GM12801 (cell line): ENCODE data around the gene SYK.

Source experiments
- TF ChIP-seq, protein P1 (sequence below): IDR thresholded peaks from one replicate; pipeline ENCODE4 v1.5.1; 2011; ENCODE audit warnings: control low read depth; ENCODE audit not compliant: insufficient read length; ENCODE audit errors: extremely low read depth

Gene SYK

DNA sequence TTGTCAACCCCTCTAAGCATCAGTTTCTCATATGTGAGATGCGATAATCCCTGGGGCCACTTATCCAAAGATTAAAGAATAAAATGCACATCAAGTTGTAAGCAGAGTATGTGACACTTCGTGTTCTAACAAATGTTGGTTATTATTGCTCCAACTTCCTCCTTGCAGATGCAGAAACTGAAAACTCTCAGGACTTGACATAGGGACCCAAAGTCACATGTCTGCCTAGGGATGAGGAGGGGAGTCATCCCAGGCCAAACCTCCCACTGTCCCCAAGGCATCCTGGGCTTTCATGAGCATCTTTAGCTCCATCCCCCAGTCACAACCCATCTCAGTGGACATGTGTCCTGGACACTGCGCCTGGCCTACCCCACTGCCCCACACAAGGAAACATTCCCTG, 27.5 kb upstream of the SYK start:
- TF ChIP-seq, protein P1, sequence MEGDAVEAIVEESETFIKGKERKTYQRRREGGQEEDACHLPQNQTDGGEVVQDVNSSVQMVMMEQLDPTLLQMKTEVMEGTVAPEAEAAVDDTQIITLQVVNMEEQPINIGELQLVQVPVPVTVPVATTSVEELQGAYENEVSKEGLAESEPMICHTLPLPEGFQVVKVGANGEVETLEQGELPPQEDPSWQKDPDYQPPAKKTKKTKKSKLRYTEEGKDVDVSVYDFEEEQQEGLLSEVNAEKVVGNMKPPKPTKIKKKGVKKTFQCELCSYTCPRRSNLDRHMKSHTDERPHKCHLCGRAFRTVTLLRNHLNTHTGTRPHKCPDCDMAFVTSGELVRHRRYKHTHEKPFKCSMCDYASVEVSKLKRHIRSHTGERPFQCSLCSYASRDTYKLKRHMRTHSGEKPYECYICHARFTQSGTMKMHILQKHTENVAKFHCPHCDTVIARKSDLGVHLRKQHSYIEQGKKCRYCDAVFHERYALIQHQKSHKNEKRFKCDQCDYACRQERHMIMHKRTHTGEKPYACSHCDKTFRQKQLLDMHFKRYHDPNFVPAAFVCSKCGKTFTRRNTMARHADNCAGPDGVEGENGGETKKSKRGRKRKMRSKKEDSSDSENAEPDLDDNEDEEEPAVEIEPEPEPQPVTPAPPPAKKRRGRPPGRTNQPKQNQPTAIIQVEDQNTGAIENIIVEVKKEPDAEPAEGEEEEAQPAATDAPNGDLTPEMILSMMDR, result no peak

DNA sequence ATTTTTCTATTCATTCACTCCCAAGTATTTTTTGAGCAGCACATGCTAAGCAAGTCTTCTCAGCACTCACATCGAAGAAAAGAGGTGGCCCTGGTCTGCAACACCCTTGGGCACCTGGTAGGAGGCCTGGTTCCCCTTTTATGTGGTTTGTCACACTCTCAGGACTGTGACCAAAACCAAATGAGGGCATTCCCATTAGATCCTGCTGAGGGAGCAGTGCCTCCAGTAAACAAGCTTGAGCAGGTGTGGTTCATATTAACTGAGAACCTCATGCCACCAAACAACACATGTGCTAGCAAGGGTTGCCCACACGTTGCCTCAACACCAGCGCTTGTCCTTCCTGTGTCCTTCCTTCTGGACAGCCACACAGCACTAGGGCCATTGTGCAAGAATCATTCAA, 26.9 kb upstream of the SYK start:
- TF ChIP-seq, protein P1, result no peak

DNA sequence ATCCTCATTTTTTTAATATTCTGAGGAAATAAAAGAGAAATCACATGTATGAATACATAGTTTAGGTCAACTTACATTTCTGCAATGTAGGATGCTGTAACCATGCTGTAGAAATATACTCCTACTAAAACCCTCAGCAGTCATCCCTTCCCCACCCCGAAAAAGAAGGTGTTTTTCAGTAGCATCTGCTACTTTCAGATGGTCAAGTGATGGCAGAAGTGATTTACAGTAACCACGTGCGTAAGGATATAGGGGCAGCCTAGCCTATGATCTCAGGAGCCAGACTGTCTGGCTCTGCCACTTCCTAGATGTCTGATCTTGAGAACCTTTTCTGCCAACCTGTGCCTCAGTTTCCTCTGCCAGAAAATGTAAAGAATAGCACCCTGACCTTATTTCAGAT, 26.0 kb upstream of the SYK start:
- TF ChIP-seq, protein P1, result no peak

DNA sequence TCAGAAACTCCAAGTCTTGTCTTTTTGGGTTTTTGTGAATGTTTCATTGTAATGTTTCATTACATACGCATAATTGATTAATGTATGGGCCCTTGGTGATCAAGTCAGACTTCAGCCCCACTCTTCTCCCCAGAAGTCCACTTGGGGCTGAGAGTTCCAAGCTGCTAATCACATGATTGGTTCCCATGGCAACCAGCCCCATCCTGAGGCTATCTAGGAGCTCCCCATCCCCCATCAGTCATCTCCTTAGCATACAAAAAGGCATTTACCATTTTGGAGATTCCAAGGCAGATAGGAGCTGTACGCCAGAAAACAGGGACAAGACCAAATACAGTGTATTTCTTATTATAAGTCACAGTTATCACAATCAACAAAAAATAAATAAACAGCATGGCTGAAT, 22.9 kb upstream of the SYK start:
- TF ChIP-seq, protein P1, result no peak

DNA sequence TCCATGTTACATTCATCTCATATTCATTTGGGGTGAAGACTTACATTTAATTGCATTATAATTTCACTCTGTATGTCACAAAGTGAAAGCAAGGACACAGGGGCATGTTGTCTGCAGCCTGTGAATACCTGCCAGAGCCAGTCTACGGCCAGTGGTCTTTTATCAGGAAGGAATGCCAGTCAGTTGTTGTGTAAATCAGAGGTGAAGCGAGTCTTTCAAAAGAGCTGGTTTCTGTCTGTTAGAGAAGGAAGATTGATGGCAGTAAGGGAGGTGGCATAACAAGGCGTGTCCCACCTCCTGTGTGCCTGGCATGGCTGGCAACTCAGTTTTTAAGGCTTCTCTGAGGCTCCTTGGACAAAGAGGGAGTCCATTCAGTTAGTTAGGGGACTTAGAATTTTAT, 18.1 kb upstream of the SYK start:
- TF ChIP-seq, protein P1, result no peak

DNA sequence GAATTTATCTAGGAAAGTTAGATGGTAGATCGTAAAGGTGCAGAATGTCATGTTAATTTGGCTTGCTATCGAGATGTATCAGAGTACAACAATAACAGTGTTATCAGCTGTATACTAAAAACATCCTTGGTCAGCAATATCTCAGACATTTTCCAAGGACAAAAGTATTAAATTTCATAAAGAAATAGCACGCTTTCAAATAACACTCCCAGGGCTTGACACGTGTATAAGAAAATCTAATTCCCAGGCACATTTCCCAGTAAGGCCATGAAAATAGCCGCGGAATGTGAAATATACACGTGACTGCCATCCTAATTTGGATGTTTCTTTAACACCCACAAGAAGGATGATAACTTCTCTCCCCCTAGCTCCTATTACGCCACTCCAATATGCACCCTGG, 17.7 kb upstream of the SYK start:
- TF ChIP-seq, protein P1, result no peak

DNA sequence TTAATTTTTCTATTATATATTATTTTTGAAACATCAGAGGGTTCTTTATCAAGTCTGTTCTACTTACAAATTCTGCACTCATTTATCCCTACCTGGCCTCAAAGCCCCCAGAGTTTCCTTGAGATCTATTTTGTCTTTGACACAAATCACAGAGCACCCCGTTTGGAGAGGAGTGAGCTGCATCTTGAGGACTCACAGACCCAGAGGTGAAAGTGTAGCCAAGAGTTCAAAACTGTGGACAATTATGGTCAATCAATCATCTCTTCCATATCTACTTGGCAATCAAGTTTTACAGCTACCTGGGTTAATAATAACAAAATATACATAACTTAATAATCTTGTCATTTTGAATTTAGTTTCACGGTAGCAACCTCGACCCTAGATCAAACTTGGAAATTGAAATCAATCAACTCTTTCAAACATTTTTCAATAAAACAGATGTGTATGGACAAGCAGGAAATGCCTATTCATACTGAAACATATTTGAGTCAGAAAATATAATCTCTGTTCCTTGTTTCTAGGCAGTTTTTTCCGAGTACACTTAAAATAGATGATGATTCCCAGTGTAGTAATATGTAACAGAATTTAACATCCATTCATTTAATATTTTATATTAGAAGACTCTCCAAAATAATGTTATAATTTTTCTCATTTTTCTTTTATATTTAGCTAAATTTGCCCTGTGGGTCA, 13.7 kb upstream of the SYK start:
- TF ChIP-seq, protein P1, result no peak
